Measurements from ENCODE around the gene ASPHD1. TPM values are rescaled to one million over a fixed set of nuclear protein-coding genes. Genes with fewer than 3 reads are reported as not detected.
"Not testable (repeated sequence)": the region's sequence is repeated elsewhere in the genome, so short reads cannot be mapped to it uniquely, and the experiment has no call there.

Gene ASPHD1
- total RNA-seq, 1 experiment from 2014 or later = 2.6 TPM

DNA sequence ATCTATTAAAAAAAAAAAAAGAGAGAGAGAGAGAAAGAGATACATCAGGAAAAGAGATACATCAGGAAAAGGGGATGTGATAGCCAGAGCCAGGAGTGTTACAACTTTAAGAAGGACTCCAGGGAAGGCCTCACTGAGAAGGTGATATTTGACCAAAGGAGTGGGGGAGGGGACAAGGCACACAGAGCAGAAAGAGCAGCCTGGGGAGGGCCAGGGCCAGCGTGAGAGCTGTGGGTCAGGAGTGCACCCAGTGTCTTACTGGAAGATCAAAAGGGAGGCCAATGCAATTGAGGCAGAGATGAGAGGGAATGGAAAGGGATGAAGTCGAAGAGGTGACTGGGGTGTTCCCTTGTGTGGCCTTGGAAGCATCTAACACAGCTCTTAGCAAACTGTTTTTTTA, 7.7 kb downstream of the ASPHD1 start:
- DNase-seq (ENCODE audit: low read depth) = no peak

DNA sequence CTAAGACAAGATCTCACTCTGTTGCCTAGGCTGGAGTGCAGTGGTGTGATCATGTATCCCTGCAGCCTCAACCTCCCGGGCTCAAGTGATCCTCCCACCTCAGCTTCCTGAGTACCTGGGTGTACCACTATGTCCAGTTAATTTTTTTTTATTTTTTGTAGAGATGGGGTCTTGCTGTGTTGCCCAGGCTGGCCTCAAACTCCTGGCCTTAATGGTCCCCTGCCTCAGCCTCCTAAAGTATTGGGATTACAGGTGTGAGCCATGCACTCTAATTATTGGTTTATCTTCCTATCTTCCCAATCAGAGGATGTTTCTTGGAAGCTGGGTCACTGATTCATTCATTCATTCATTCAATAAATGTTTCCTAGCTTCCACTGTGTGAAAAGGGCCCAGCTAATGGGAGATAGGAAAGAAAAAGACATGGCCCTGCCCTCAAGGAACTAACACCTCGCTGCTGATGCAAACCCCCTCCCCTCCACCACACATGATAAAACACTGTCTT, 8.5 kb downstream of the ASPHD1 start:
- DNase-seq (ENCODE audit: low read depth) = no peak

DNA sequence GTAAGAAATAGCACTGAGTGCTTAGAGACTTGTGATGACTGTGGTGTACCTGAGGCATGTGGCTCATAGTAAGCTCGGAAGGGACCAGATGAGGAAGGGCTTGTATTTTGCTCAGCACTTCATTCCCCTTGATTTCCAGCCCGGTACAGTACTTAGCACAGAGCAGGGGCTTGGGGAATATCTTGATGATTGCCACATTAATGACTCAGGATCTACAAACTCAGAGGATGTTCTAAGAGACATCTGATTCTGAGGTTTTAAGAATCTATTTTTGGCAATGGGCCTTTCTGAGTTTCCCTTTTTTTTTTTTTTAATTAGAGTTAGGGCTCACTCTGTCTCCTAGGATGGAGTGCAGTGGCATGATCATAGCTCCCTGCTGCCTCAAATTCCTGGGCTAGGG, 9.1 kb downstream of the ASPHD1 start:
- DNase-seq (ENCODE audit: low read depth) = peak; percentile 30

DNA sequence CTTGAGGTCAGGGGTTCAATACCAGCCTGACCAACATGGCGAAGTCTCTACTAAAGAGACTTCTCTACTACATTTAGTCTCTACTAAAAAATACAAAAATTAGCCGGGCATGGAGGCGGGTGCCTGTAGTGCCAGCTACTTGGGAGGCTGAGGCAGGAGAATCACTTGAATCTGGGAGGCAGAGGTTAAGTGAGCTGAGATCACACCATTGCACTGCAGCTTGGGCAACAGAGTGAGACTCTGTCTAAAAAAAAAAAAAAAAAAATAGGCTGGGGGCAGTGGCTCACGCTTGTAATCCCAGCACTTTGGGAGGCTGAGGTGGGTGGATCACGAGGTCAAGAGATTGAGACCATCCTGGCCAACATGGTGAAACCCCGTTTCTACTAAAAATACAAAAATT, 9.6 kb downstream of the ASPHD1 start:
- DNase-seq (ENCODE audit: low read depth) = not testable (repeated sequence)

DNA sequence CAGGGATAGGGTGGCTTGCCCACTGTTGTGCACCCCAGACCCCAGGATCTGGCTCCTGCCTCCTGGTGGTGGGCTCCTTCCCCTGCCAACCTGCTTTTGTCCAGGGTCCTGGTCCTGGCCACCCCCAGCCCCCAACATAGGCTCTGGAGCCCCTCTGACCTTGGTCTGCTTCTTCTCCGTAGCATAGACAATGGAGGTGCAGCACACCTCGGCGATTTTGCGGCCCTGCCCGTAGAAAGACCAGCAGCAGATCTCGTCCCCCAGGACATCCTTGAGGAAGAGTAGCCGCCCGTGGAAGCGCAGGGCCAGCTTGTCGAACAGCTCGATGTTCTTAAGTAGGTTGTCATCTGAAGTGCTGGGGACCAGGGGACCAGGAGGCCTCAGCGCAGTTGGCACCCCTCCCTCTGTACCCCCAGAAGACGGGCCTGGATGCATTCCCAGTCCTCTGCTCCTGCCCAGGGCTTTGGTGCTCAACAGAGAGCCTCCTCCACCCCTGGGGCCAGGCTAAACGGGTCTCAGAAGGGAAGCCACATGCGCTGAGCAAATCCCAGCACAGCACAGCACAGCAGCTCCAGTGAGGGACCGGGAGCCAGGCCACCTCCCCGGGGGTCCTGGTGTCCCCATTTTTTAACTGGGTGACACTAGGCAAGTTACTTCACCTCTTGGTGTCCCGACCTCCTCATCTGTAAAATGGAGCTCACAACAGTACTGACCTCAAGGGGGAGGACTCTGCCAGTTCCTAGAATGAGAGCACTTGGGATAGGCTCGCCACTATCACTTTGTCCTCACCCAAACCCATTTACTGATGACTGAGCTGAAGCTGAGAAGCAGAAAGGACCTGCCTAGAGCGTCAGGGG, 10.8 kb downstream of the ASPHD1 start:
- DNase-seq (ENCODE audit: low read depth) = no peak

DNA sequence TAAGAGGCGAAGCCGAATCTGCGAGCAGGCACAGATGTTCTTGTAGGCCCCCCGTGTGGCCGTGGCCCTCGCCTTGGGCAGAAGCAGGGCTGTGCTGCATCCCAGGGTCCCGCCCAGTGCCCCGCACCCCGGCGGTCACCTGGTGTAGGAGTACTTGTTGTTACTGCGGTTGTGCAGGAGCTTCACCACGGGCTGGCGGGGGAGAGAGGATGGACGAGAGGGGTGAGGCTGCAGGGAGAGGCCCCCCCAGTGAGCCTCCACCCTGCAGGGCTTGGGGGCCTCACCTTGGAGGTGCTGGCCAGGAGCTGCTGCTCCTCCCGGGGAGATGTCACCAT, 11.4 kb downstream of the ASPHD1 start:
- no peak for DNase-seq (ENCODE audit: low read depth)

DNA sequence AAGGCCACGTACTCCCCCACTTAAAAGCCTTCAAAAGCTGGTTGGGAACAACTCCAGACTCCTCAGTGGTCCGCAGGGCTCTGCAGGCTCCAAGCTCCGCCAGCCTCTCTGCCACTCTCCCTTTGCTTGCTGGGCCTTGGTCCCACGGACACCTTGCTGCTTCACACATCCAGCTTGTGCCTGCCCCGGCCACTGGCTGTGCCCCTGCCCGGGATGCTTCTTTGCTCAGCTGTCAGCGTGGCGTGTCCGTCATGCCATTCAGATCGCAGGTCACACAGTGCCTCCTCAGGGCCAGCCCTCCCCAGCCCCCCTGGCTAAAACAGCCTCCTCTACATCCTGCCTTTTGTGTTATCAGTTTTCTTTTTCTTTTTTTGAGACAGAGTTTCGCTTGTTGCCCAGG, 11.8 kb downstream of the ASPHD1 start:
- no peak for DNase-seq (ENCODE audit: low read depth)

DNA sequence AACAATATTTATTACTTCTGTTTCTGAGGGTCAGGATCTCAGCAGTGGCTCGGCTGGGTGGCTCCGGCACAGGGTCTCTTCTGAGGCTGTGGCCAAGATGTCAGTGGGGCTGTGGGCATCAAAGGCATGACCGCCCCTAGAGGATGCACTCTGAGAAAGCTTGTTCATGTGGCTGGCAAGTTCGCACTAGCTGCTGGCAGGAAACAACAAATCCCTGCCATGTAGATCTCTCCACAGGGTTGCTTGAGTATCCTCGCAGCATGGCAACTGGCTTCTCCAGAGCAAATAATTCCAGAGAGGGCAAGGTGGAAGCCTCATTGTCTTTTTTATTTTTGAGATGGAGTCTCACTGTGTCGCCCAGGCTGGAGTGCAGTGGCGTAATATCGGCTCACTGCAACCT, 13.2 kb downstream of the ASPHD1 start:
- DNase-seq (ENCODE audit: low read depth) = no peak

DNA sequence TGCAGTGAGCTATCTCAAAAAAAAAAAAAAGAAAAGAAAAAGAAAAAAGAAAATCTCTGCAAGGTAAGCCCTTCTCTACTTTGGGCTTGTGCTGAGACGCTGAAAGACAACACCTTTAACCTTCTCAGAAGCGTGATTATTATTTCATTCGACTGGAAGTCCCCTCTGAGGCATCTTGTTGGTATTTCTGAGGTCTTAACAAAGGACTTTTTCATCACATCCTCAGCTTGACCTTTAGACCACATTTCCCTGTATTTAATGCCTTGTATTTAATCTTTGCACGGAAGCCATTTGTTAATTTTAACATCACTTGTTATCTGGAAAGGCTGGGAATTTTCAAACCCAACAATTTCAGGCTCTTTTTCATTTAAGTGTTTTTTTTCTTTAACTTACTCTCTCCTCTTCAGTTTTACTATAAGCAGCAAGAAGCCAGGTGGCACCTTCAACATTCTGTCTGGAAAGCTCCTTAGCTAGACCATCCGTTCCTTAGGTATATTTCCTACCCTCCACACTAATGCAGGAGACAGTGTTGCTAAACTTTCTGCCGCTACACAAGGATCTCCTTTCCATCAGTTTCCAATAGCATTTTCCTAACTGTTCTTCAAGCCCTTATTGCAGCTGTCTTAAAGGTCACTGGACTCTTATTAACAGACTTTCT, 15.4 kb downstream of the ASPHD1 start:
- peak; percentile 51 for DNase-seq (ENCODE audit: low read depth)

DNA sequence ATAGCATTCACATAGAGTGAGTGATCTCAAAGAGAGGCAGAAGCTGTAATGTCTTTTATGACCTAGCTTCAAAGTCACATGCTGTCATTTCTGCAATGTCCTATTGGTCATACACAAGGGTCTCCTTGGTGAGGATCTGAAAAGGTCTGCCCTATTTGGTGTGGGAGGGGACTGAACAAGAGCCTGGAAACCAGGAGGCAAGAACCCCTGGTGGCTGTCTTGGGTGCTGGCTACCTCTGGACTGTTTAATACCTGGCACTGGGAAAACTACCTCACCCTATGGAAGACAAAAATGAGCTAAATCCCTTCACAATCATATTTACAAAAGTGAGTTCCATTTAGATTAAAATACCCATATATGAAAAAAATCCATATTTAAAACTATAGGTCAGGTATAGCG, 16.7 kb downstream of the ASPHD1 start:
- no peak for DNase-seq (ENCODE audit: low read depth)

DNA sequence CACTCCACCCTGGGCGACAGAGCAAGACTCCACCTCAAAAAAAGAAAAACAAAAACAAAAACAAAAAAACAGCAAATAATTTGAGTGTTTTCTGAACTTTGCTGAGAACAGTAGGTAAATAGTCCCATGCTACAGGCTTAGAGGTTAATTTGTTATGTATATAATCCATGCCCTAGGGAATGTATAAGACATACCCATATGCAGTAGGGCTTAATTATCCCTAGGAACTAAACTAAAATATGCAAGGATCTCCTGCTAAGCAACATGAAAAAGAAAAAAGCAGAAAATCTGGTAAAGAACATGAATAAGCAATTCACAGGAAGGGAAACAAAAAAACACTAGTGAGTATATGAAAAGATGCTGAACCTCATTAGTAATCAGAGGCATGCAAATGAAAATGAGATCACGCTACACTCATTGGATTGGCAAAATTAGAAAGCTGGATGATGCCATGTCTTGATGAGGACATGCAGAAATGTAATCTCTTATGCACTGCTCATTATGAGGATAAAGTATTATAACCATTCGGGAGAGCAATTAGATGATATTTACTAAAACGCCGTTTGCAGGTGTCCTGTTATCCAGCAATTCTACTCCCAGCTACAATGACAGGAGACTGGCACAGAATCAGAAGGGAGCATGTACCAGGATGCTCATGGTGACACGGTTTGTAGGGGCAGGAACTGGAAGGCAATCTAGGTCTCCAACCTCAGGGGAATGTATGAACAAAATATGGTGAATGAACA, 20.2 kb downstream of the ASPHD1 start:
- no peak for DNase-seq (ENCODE audit: low read depth)

DNA sequence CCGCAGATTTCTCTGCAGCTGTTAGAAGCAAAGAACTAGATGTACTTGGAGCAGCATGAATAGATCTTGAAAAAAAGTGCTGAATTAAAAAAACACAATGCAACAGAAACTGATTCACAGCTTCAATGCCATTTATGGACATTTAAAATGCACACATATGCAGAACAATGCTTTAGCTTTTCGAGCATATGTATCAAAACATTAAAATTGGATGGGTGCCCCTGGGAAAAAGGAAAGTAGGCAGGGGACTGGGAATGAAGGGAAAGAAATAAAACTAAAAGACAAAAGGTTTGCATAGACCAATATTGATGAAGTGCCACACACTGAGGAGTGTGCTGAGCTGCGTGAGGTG, 20.7 kb downstream of the ASPHD1 start:
- no peak for DNase-seq (ENCODE audit: low read depth)

DNA sequence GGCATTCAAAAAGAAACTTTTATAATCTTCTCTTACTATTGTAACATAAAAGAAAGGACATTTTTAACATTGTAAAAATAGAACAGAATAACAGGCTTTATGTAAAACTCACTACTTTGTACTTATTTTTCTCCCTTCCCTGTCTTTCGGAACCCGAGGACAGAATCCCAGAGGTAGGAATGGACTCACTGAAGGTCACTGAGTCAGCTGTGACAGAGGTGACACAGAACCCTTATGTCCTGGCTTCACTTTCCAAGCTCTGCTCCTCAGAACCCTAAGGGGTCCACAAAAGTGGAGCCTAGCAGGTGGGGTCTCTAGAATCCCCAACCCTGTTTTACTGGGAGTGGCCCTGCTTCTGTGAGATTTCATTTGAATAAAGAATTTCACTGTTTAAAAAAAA, 22.0 kb downstream of the ASPHD1 start:
- no peak for DNase-seq (ENCODE audit: low read depth)

DNA sequence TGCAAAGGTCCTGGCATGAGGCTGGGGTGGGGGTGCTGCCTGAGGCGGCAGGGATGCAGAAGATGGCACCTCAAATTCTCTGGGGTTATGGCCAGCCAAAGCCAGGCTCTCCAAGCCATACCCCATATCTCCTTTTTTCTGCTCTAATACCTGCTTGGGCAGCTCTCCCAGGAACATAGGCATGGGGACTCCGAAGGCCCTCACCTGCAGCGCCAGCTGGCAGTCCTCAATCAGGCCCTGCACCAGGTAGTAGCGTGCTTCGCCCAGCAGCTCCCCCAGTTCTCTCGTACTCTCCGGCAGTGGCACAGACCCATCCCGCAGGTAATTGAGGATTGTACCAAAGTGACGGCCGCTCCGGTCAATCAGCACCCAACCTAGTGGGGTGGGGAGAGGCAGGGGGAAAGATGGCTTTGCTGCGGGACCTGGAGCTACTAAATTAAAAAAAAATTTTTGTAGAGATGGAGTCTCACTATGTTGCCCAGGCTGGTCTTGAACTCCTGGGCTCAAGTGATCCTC, 22.8 kb downstream of the ASPHD1 start:
- DNase-seq (ENCODE audit: low read depth) = no peak

DNA sequence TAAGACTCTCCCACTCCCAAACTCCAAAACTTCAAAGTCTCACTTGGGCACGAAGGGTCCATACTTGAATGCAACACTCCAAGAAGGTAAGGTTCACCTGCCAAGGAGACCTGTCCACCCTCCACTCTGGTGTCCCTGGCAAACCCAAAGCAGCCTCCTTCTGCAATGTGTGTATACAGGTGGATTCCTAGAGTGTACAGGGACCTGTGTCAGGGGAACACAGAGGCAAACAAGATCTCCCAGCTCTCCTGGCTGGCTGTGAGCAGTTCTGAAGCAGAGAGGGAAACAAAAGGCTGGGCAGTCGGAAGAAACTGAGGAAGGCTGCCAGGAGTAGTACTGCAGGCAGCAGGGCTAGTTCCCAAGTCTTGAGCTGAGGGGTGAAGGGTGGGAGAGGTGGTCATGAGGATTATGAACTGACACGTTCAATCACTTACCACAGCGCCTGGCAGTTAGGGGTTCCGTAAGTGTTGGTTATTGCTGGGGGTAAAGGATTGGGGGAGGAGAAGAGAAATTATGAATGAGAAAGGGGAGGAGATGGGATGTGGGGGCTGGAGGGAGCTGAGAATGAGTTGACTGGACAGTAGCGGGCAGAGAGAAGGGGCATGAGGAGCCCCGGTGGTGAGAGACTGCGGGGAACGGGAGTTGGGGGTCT, 24.9 kb downstream of the ASPHD1 start:
- no peak for DNase-seq (ENCODE audit: low read depth)

DNA sequence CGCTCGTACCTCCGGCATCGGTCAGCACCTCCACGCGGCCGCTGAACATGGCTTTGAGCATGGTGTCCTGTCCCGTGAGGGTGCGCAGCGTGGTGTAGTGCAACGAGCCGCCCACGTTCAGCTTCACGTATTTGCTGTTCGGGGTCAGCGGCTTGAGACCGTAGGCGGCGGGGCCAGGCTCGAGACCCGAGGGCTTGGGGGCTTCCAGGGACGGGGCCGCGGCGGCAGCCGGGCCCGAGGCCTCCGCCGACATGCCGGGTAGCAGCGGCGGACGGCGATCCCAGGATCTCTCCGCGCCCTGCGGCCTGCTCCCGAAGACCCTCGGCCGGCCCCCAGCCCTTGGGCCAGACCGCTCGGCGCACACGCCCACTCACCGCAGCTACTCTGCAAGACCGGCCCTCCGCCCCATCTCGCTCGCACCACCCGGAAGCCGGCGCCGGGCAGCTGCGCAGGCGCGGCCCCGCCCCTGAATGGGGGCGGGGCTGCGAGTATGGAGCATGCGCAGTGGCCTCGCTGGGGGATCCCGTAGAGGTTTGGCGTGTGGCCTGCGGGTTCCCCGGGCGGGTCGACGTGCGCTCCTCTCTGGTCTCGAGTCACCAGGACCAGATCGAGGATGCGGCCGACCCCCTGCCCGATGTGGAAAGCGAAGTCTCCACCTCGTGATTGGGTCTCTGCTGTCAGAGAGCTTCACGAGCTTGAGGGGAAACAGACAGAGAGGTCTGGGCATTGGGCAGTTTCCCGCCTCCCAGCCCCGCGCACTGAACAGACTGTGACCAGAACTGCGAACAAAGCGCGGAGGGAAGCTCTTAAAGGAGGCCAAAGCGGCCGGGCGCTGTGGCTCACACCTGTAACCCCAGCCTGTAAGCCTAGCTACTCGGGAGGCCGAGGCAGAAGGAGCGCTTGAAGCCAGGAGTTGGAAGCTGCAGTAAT, 25.8 kb downstream of the ASPHD1 start, which contains the start of gene KCTD13:
KCTD13 (minus strand) TSS at position 446 of the 930 bp plus-strand sequence; CDS start at position 253, 193 bp downstream.
- DNase-seq (ENCODE audit: low read depth) = peak; percentile 74

DNA sequence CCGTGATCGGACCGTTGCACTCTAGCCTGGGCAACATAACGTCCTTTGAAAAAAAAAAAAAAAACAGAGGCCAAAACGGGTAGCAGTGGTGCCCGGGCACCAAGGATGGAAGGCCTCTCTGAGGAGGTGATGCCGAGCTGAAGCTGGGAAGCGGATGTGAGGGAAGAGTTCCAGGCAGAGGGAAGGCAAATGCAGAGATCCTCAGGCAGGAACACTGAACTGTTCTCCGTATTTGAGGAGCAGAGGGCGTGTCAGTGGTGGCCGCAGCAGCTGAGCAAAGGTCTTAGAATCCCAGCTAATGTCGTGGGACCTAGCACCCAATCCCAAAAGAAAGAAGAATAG, 26.4 kb downstream of the ASPHD1 start:
- DNase-seq (ENCODE audit: low read depth) = peak; percentile 44

DNA sequence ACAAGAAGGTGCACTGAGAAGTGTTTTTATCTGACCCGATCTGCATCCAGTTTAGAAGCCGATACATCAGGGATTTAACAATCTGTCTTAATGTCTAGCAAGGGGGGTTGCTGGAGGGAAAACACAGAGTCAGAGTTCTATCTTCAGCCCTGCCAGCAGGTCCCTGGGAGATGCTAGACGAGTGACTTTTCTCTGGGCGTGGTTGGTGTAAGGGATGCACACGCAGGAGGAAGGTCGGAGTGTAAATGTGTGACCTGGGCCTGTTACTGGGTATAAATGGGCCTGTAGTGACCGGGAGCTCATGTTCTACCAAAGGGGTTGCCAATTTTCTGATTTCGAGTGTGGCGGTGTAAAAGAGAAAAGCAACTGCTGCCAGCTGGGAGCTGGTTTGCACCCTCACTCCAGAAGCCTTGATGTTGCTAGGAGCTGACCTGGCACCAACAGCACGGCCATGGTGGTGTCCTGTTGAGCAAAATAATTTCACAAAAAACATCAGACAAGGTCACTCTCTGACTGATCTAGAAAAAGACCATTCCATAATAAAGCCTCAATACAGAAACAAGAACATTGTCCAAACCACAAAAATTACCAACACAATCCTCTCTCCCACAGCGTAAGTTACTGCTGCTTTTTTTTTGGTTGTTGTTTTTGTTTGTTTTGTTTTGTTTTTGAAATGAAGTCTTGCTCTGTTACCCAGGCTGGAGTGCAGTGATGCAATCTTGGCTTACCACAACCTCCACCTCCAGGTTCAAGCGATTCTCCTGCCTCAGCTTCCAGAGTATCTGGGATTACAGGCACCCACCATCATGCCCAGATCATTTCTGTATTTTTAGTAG, 27.0 kb downstream of the ASPHD1 start:
- DNase-seq (ENCODE audit: low read depth) = no peak

DNA sequence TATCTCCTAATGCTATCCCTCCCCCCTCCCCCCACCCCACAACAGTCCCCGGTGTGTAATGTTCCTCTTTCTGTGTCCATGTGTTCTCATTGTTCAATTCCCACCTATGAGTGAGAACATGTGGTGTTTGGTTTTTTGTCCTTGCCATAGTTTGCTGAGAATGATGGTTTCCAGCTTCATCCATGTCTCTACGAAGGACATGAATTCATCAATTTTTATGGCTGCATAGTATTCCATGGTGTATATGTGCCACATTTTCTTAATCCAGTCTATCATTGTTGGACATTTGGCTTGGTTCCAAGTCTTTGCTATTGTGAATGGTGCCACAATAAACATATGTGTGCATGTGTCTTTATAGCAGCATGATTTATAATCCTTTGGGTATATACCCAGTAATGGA, 31.5 kb downstream of the ASPHD1 start:
- DNase-seq (ENCODE audit: low read depth) = not testable (repeated sequence)

DNA sequence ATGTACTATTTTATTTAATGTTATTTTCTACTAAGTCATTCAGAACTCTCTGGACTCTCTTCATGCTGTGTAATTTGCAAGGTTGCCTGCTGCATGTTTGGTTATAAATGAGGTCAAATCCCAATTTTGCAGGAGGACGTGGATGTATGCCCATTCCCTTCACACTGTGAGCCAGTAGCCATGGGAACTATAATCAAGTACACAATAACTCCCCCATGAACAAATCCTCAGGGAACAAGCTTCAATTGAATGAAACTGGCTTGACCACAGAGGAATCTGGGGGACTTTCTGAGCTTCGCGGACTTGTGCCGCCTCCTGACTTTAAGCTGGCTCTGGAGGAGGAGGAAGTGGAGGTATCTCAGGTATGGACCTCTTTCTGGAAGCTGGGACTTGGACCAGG, 40.4 kb downstream of the ASPHD1 start:
- DNase-seq (ENCODE audit: low read depth) = no peak

Data from RPMI7951 (cell line).